ENCODE measurements around the gene RANGRF.

- no peak for TF ChIP-seq CTCF (IDR thresholded peaks at IDR 0.05)
- no peak for TF ChIP-seq EP300 (IDR thresholded peaks at IDR 0.05)
- TF ChIP-seq POLR2AphosphoS5 (IDR thresholded peaks at IDR 0.05) = no peak
Observed at GRCh38 chr17:8320990-8321389, 32.5 kb downstream of the RANGRF start.
